Measurements from ENCODE around the gene BTBD7. TPM values are rescaled to one million over a fixed set of nuclear protein-coding genes. Genes with fewer than 3 reads are reported as not detected.
"Not testable (repeated sequence)": the region's sequence is repeated elsewhere in the genome, so short reads cannot be mapped to it uniquely, and the experiment has no call there.

The BTBD7 gene
- total and polyA plus RNA-seq, 4 experiments from 2014 or later, result 6.9 to 38.3 (median 19.5) TPM

DNA sequence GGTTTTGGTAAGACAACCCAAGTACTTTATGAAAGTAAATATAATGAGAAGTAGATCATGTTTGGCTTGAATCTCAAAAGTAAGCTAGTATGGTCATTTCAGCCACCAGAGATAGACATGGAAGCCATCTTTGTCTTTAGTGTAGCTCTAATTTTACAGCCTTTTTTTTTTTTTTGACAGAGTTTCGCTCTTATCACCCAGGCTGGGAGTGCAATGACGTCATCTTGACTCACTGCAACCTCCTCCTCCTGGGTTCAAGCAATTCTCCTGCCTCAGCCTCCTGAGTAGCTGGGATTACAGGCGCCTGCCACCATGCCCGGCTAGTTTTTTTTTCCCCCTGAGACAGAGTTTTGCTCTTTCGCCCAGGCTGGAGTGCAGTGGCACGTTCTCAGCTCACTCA, 22.0 kb upstream of the BTBD7 start:
- H3K4me1 ChIP-seq (ENCODE audit: insufficient read depth, low read length); intact Hi-C loops (cut with micrococcal nuclease); H3K36me3 ChIP-seq (ENCODE audit: insufficient read depth, low read length); H3K9me3 ChIP-seq (ENCODE audit: control insufficient read depth in 1 of 2, low read length in 2 of 2); H3K4me3 ChIP-seq (ENCODE audit: low read length in 2 of 2); POLR2A ChIA-PET (ENCODE audit: partially characterized antibody); H3K27ac ChIP-seq (ENCODE audit: low read depth, low read length); H3K36me3 Mint-ChIP-seq; H3K27ac Mint-ChIP-seq; CTCF ChIA-PET (ENCODE audit: partially characterized antibody); H3K4me1 Mint-ChIP-seq; DNase-seq; H3K4me3 Mint-ChIP-seq; H3K27me3 ChIP-seq (ENCODE audit: insufficient read depth, low read length); H3K9me3 Mint-ChIP-seq: not testable (repeated sequence)
- H3K27me3 Mint-ChIP-seq, result peaks cover 5 to 16% of the 10 kb centered on the region in 2 donors

- no peaks in the 10 kb centered on the region for H3K9me3 ChIP-seq (ENCODE audit: control insufficient read depth in 1 of 2, low read length in 2 of 2)
- no peaks in the 10 kb centered on the region for H3K27me3 ChIP-seq (ENCODE audit: insufficient read depth, low read length)
- Mint-ChIP-seq H3K4me1 (no peaks in the 10 kb centered on the region), H3K36me3 (no peaks in the 10 kb centered on the region), H3K4me3 (no peak overlapping the region), H3K27ac (no peak overlapping the region), H3K27me3 (peaks cover 2 to 3% of the 10 kb centered on the region in 2 donors), H3K9me3 (no peaks in the 10 kb centered on the region)
- CTCF ChIA-PET (ENCODE audit: partially characterized antibody), result no interaction called here
- intact Hi-C loops (cut with micrococcal nuclease), result no loop called here
- H3K4me3 ChIP-seq (ENCODE audit: low read length in 2 of 2), result no peak overlapping the region
- POLR2A ChIA-PET (ENCODE audit: partially characterized antibody), result no interaction called here
- no peak overlapping the region for H3K27ac ChIP-seq (ENCODE audit: low read depth, low read length)
- no peaks in the 10 kb centered on the region for H3K36me3 ChIP-seq (ENCODE audit: insufficient read depth, low read length)
- no peaks in the 10 kb centered on the region for H3K4me1 ChIP-seq (ENCODE audit: insufficient read depth, low read length)
- no peak for DNase-seq
Observed at GRCh38 chr14:93348292-93348691, 15.5 kb upstream of the BTBD7 start.

GRCh38 chr14:93347850-93348249, 15.0 kb upstream of the BTBD7 start:
- no peak for DNase-seq
- Histone ChIP-seq H3K4me3 (ENCODE audit: low read length in 2 of 2) (no peak overlapping the region), H3K27me3 (ENCODE audit: insufficient read depth, low read length) (no peaks in the 10 kb centered on the region), H3K9me3 (ENCODE audit: control insufficient read depth in 1 of 2, low read length in 2 of 2) (no peaks in the 10 kb centered on the region), H3K27ac (ENCODE audit: low read depth, low read length) (no peak overlapping the region), H3K4me1 (ENCODE audit: insufficient read depth, low read length) (no peaks in the 10 kb centered on the region), H3K36me3 (ENCODE audit: insufficient read depth, low read length) (no peaks in the 10 kb centered on the region)
- H3K4me3 Mint-ChIP-seq, result no peak overlapping the region
- no peaks in the 10 kb centered on the region for H3K4me1 Mint-ChIP-seq
- CTCF ChIA-PET (ENCODE audit: partially characterized antibody), result no interaction called here
- no peaks in the 10 kb centered on the region for H3K36me3 Mint-ChIP-seq
- POLR2A ChIA-PET (ENCODE audit: partially characterized antibody), result no interaction called here
- H3K9me3 Mint-ChIP-seq, result no peaks in the 10 kb centered on the region
- intact Hi-C loops (cut with micrococcal nuclease), result no loop called here
- no peak overlapping the region for H3K27ac Mint-ChIP-seq
- H3K27me3 Mint-ChIP-seq, result peaks cover 2 to 3% of the 10 kb centered on the region in 2 donors

- POLR2A ChIA-PET (ENCODE audit: partially characterized antibody), result no interaction called here
- intact Hi-C loops (cut with micrococcal nuclease), result no loop called here
- H3K27ac Mint-ChIP-seq, result no peak within 1 kb of the TSS
- peaks cover 2 to 3% of the 10 kb centered on the region in 2 donors for H3K27me3 Mint-ChIP-seq
- Histone ChIP-seq H3K36me3 (ENCODE audit: insufficient read depth, low read length) (no peaks in the 10 kb centered on the region), H3K4me1 (ENCODE audit: insufficient read depth, low read length) (no peaks in the 10 kb centered on the region), H3K4me3 (ENCODE audit: low read length in 2 of 2) (no peak within 1 kb of the TSS), H3K9me3 (ENCODE audit: control insufficient read depth in 1 of 2, low read length in 2 of 2) (no peaks in the 10 kb centered on the region), H3K27me3 (ENCODE audit: insufficient read depth, low read length) (no peaks in the 10 kb centered on the region), H3K27ac (ENCODE audit: low read depth, low read length) (no peak within 1 kb of the TSS)
- H3K9me3 Mint-ChIP-seq, result peaks cover 0 to 5% (median 0%) of the 10 kb centered on the region in 8 donors
- H3K4me1 Mint-ChIP-seq, result no peaks in the 10 kb centered on the region
- no peak within 1 kb of the TSS for H3K4me3 Mint-ChIP-seq
- CTCF ChIA-PET (ENCODE audit: partially characterized antibody), result no interaction called here
- H3K36me3 Mint-ChIP-seq, result no peaks in the 10 kb centered on the region
- no peak for DNase-seq
Observed at GRCh38 chr14:93346926-93347721, 14.3 kb upstream of the BTBD7 start, which contains the start of gene COX8C. Gene COX8C (plus strand): TSS chr14:93347182. CDS start chr14:93347269, 87 bp downstream.

DNA sequence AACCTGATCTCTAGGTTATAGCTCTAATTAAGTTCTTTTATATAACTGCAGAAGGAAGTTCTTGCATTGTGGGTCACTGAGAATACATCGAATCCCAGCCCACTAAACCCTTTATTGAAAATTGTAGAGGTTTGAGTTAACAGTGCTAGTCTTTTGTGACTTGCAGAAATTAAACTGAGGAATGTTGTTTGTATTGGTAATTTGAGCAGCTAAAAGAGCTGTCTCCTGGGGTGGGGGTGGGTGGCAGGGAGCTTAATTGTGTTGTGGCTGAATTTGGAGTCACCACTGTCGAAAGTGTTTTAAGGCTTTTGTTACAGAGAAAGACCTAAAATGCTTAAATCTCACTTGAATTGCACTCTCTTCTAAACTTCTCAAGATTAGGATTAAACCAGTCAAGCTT, 11.0 kb upstream of the BTBD7 start:
- peaks cover 2 to 3% of the 10 kb centered on the region in 2 donors for H3K27me3 Mint-ChIP-seq
- CTCF ChIA-PET (ENCODE audit: partially characterized antibody), result interaction anchor here (1.1 kb wide), 1 partner anchor 9 kb away, joined by 3 read pairs; no protein-coding TSS in a partner anchor
- intact Hi-C loops (cut with micrococcal nuclease), result no loop called here
- no peaks in the 10 kb centered on the region for H3K27me3 ChIP-seq (ENCODE audit: insufficient read depth, low read length)
- peaks cover 0 to 6% (median 0%) of the 10 kb centered on the region in 8 donors for H3K9me3 Mint-ChIP-seq
- no peak overlapping the region for H3K4me3 ChIP-seq (ENCODE audit: low read length in 2 of 2)
- POLR2A ChIA-PET (ENCODE audit: partially characterized antibody), result no interaction called here
- H3K27ac ChIP-seq (ENCODE audit: low read depth, low read length), result no peak overlapping the region
- DNase-seq, result no peak
- H3K4me1 Mint-ChIP-seq, result no peaks in the 10 kb centered on the region
- no peak overlapping the region for H3K4me3 Mint-ChIP-seq
- H3K9me3 ChIP-seq (ENCODE audit: control insufficient read depth in 1 of 2, low read length in 2 of 2), result no peaks in the 10 kb centered on the region
- H3K27ac Mint-ChIP-seq, result no peak overlapping the region
- H3K36me3 Mint-ChIP-seq, result no peaks in the 10 kb centered on the region
- no peaks in the 10 kb centered on the region for H3K36me3 ChIP-seq (ENCODE audit: insufficient read depth, low read length)
- H3K4me1 ChIP-seq (ENCODE audit: insufficient read depth, low read length), result no peaks in the 10 kb centered on the region

DNA sequence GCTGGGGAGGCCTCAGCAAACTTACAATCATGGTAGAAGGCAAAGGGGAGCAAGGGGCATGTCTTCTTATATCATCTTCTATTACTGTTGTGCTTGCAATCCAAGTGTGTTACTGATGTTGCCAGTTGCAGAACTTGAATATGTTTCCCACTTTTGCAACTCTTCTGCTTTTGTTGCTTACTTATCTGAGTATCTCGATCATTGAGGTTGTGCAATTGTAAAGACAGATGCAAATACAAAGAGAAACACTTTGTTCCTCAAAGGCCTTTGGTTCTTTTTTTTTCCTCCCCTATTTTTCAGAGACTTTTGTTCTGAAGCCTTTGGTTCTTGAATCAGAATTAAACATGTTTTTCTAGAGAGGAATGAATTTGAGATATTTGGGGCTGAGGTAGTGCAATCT, 10.4 kb upstream of the BTBD7 start:
- Histone ChIP-seq H3K36me3 (ENCODE audit: insufficient read depth, low read length) (no peaks in the 10 kb centered on the region), H3K9me3 (ENCODE audit: control insufficient read depth in 1 of 2, low read length in 2 of 2) (no peaks in the 10 kb centered on the region), H3K4me1 (ENCODE audit: insufficient read depth, low read length) (no peaks in the 10 kb centered on the region), H3K27ac (ENCODE audit: low read depth, low read length) (no peak overlapping the region), H3K4me3 (ENCODE audit: low read length in 2 of 2) (no peak overlapping the region), H3K27me3 (ENCODE audit: insufficient read depth, low read length) (no peaks in the 10 kb centered on the region)
- Mint-ChIP-seq H3K27ac (no peak overlapping the region), H3K9me3 (peaks cover 0 to 6% (median 0%) of the 10 kb centered on the region in 8 donors), H3K4me1 (no peaks in the 10 kb centered on the region), H3K36me3 (no peaks in the 10 kb centered on the region), H3K4me3 (no peak overlapping the region), H3K27me3 (peaks cover 2 to 3% of the 10 kb centered on the region in 2 donors)
- DNase-seq, result no peak
- intact Hi-C loops (cut with micrococcal nuclease), result no loop called here
- ChIA-PET POLR2A (ENCODE audit: partially characterized antibody) (no interaction called here), CTCF (ENCODE audit: partially characterized antibody) (interaction anchor here (1.1 kb wide), 1 partner anchor 8 kb away, joined by 3 read pairs; no protein-coding TSS in a partner anchor)

DNA sequence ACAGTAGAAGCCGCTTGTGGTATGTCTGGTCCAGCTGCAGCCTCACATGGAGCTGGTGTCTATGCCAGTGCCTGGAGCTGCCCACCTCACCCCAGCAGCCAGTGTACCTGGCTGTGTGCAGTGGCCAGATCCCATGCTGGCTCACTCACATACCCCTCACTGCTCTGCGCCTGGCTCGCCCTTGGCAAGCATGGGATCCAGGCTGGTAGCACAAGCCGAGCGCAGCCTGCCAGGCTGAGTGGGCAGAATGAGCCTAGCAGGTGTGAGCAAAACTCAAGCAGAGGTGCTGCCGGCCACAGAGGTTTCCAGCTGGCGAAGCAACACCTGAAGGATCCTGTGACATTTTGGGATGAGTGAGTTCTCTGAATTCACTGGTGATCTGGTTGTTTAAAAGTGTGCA, 5.0 kb upstream of the BTBD7 start:
- H3K27ac Mint-ChIP-seq, result no peak overlapping the region
- no peaks in the 10 kb centered on the region for H3K27me3 ChIP-seq (ENCODE audit: insufficient read depth, low read length)
- no peak overlapping the region for H3K4me3 ChIP-seq (ENCODE audit: low read length in 2 of 2)
- H3K4me1 Mint-ChIP-seq, result peaks cover 6 to 15% (median 10%) of the 10 kb centered on the region in 4 donors
- CTCF ChIA-PET (ENCODE audit: partially characterized antibody), result no interaction called here
- H3K4me3 Mint-ChIP-seq, result no peak overlapping the region
- H3K9me3 Mint-ChIP-seq, result peaks cover 0 to 6% (median 0%) of the 10 kb centered on the region in 8 donors
- H3K36me3 ChIP-seq (ENCODE audit: insufficient read depth, low read length), result no peaks in the 10 kb centered on the region
- peaks cover 8% of the 10 kb centered on the region for H3K4me1 ChIP-seq (ENCODE audit: insufficient read depth, low read length)
- no peak overlapping the region for H3K27ac ChIP-seq (ENCODE audit: low read depth, low read length)
- intact Hi-C loops (cut with micrococcal nuclease), result no loop called here
- H3K9me3 ChIP-seq (ENCODE audit: control insufficient read depth in 1 of 2, low read length in 2 of 2), result no peaks in the 10 kb centered on the region
- POLR2A ChIA-PET (ENCODE audit: partially characterized antibody), result no interaction called here
- no peak for DNase-seq
- peaks cover 2% of the 10 kb centered on the region in 2 donors for H3K27me3 Mint-ChIP-seq
- peaks cover 0 to 5% of the 10 kb centered on the region in 2 donors for H3K36me3 Mint-ChIP-seq

All from CD4-positive, alpha-beta memory T cell (primary cell).